Muscle of leg (tissue), 16 donors: ENCODE measurements around the gene FAM228A. TPM values are rescaled to one million over a fixed set of nuclear protein-coding genes. Genes with fewer than 3 reads are reported as not detected.
A peak's percentile ranks its signal among the peaks of the same experiment; 100 is the strongest.
"Not testable (repeated sequence)": the region's sequence is repeated elsewhere in the genome, so short reads cannot be mapped to it uniquely, and the experiment has no call there.

Source experiments
- DNase-seq: peaks from one replicate; pipeline ENCODE4 v3.0.0; 2013
- H3K27ac ChIP-seq: one replicate; pipeline ENCODE4 v1.5.1; 2013; ENCODE audit warnings: mild to moderate bottlenecking, low read length, control low read depth
- H3K27me3 ChIP-seq: one replicate; pipeline ENCODE4 v1.6.1; 2013; ENCODE audit warnings: low read length; ENCODE audit not compliant: control insufficient read depth, insufficient read depth
- H3K36me3 ChIP-seq: one replicate; pipeline ENCODE4 v1.6.1; 2013; ENCODE audit warnings: low read length; ENCODE audit not compliant: control insufficient read depth, insufficient read depth
- H3K4me1 ChIP-seq: one replicate; pipeline ENCODE4 v1.6.1; 2013; ENCODE audit warnings: low read length; ENCODE audit not compliant: control insufficient read depth, insufficient read depth
- H3K4me3 ChIP-seq: one replicate; pipeline ENCODE4 v1.5.1; 2013; ENCODE audit warnings: low read length, control low read depth
- H3K9me3 ChIP-seq: replicated peaks from 2 replicates; pipeline ENCODE4 v1.6.1; 2013; ENCODE audit warnings: low read depth, low read length; ENCODE audit not compliant: control insufficient read depth
- WGBS: methylation state at CpG from one replicate; pipeline ENCODE4 v1.1.5; 2013; ENCODE audit warnings: missing lambda C conversion rate; ENCODE audit not compliant: insufficient coverage; 5-methylcytosine and 5-hydroxymethylcytosine counted together
- long read RNA-seq, 11 donors: transcript quantifications; one replicate each; lab custom pipeline, GENCODE V29; 2026
- polyA plus RNA-seq, 8 donors: library from polyadenylated mRNA; unstranded; fragments of 120-200 nt; gene quantifications; one replicate each; pipeline versions ENCODE4 v1.2.1 to v1.2.3, GENCODE V29; 2013; ENCODE audit warnings: inconsistent platforms in 1 of 8, low replicate concordance in 1 of 8; ENCODE audit not compliant: insufficient read length in 8 of 8, insufficient read depth in 1 of 8
- total RNA-seq: library from RNA; stranded (reverse); fragments of 120-200 nt; gene quantifications from one replicate; pipeline ENCODE4 v1.2.4, GENCODE V29; 2013

Gene FAM228A
- 0.22 TPM for total RNA-seq
- 1 to 10 TPM in 1 of 8 donors, under 1 TPM in 6, not detected in 1; 0.13 to 1.0 (median 0.47) TPM for polyA plus RNA-seq
- long read RNA-seq, donor 1 = 0 reads
- long read RNA-seq, donor 2 = 0 reads
- long read RNA-seq, donor 3 = 0 reads
- long read RNA-seq, donor 4 = 0 reads
- long read RNA-seq, donor 5 = 0 reads
- long read RNA-seq, donor 6, partial matches to known transcripts = 0 of 1 reads
- long read RNA-seq, donor 6, other reads (novel, unspliced or antisense) = 0 of 1 reads
- long read RNA-seq, donor 7 = 0 reads
- long read RNA-seq, donor 8 = 0 reads
- long read RNA-seq, donor 9, partial matches to known transcripts = 0 of 1 reads
- long read RNA-seq, donor 9, other reads (novel, unspliced or antisense) = 0 of 1 reads
- long read RNA-seq, donor 10 = 0 reads
- long read RNA-seq, donor 11 = 0 reads

DNA sequence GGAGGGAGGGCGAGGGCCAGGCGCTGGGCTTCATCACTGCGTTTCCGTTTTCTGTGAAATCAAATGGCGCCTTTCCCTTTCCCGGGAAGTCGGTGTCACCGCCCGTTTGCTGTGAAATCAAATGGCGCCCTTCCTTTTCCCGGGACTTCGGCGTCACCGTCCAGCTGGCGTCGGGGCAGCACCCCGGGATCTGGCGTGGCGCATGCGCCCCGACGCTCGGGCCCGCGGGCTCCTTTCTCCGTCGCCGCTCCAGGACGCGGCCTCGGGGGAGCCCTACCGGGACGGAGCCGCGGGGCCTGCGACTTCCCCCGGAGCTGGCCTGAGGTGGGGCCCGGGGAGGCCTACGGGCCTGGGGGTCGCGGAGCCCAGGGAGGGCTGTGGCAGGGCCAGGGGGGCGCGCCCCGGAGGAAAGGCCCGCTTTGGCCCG lies at the start of gene FAM228A:
TSS of gene FAM228A (plus strand) at position 203 of the 427 bp plus-strand sequence. CDS start 428 bp downstream, outside the sequence.
- no peak within 1 kb of the TSS for H3K4me3 ChIP-seq
- H3K27ac ChIP-seq = no peak within 1 kb of the TSS
- H3K9me3 ChIP-seq = no peaks in the 10 kb centered on the region
- no peak for DNase-seq
- 39% methylated on average over 46 of the region's 46 CpGs for WGBS
- H3K4me1 ChIP-seq = no peaks in the 10 kb centered on the region
- no peaks in the 10 kb centered on the region for H3K27me3 ChIP-seq
- H3K36me3 ChIP-seq = no peaks in the 10 kb centered on the region

DNA sequence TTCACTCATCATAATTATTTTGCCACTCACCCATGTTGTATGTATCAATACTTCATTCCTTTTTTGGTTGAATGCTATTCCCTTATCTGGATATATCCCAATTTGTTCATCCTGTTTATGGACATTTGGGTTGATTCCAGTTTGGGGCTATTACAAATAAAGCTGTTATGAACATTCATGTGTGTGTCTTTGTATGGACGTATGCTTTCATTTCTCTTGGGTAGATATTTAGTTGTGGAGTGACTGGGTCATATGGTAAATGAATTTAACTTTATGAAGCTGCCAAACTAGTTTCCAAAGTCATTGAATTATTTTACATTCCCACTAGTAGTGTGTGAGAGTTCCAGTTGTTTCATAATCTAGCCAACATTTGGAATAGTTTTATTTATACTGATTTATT lies 48.9 kb upstream of the FAM228A start:
- no peaks in the 10 kb centered on the region for H3K27me3 ChIP-seq
- H3K4me3 ChIP-seq = no peak overlapping the region
- peak; percentile 91 for DNase-seq
- no CpG with 5 or more reads among the region's 1 CpG for WGBS
- peak overlapping the region; percentile 23 for H3K27ac ChIP-seq
- H3K4me1 ChIP-seq = peaks cover 25% of the 10 kb centered on the region
- H3K9me3 ChIP-seq = no peaks in the 10 kb centered on the region
- H3K36me3 ChIP-seq = no peaks in the 10 kb centered on the region

DNA sequence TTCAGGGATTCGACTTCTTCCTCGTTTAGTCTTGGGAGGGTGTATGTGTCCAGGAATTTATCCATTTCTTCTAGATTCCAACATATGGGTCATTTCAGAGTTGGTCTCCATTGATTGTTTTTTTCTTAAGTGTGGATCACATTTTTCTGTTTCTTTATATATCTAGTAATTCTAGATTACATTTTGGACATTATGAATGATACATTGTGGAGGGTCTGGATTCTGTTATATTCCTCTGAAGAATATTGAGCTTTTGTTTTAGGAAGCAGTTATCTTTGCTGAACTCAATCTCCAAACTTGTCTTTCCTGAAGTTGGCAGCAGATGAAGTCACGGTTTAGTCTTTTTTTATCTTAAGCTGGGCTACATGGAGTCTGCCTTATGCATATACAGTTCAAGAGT lies 42.3 kb upstream of the FAM228A start:
- Histone ChIP-seq H3K27me3 (no peaks in the 10 kb centered on the region), H3K9me3 (peaks cover 5% of the 10 kb centered on the region), H3K4me3 (no peak overlapping the region), H3K36me3 (no peaks in the 10 kb centered on the region), H3K4me1 (no peaks in the 10 kb centered on the region), H3K27ac (no peak overlapping the region)
- 100% methylated on average over 1 of the region's 3 CpGs for WGBS
- DNase-seq = no peak

DNA sequence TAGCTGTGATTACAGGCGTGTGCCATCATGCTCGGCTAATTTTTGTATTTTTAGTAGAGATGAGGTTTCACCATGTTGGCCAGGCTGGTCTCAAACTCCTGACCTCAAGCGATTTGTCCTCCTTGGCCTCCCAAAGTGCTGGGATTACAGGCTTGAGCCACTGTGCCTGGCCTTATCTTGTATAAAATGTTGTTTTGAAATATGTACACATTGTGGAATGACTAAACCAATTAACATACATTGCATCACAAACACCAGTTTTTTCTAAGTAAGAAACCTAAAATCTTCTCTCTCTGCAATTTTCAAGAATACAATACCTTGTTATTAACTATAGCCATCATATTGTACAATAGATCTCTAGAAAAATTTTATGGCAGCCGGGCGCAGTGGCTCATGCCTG lies 34.5 kb upstream of the FAM228A start:
- H3K4me3 ChIP-seq = not testable (repeated sequence)
- H3K36me3 ChIP-seq = peaks cover 12% of the 10 kb centered on the region

DNA sequence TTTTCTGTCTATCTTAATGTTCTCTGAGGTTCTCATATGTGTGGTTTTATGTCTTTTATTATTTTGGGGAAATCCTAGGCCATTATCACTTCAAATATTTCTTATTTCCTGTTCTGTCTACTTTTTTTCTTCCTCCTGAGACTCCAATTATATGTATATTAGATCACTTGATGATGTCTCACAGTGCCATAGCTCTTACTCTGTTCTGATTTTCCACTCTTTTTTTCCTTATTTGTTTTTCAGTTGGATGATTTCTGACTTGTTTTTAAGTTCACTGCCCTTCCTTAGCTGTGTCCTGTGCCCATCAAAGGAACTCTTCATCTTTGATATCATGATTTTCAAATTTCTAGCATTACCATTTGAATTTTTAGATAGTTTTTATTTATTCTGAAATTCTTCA lies 27.5 kb upstream of the FAM228A start:
- H3K4me3 ChIP-seq = no peak overlapping the region
- no peak for DNase-seq
- H3K27ac ChIP-seq = no peak overlapping the region
- H3K4me1 ChIP-seq = no peaks in the 10 kb centered on the region
- no peaks in the 10 kb centered on the region for H3K27me3 ChIP-seq
- peaks cover 19% of the 10 kb centered on the region for H3K36me3 ChIP-seq
- H3K9me3 ChIP-seq = peaks cover 13% of the 10 kb centered on the region

More for the DNA sequence above, 34.5 kb upstream of the FAM228A start:
- not testable (repeated sequence) for H3K9me3 ChIP-seq, H3K4me1 ChIP-seq, DNase-seq, H3K27me3 ChIP-seq, H3K27ac ChIP-seq
- 80% methylated on average over 1 of the region's 5 CpGs for WGBS

DNA sequence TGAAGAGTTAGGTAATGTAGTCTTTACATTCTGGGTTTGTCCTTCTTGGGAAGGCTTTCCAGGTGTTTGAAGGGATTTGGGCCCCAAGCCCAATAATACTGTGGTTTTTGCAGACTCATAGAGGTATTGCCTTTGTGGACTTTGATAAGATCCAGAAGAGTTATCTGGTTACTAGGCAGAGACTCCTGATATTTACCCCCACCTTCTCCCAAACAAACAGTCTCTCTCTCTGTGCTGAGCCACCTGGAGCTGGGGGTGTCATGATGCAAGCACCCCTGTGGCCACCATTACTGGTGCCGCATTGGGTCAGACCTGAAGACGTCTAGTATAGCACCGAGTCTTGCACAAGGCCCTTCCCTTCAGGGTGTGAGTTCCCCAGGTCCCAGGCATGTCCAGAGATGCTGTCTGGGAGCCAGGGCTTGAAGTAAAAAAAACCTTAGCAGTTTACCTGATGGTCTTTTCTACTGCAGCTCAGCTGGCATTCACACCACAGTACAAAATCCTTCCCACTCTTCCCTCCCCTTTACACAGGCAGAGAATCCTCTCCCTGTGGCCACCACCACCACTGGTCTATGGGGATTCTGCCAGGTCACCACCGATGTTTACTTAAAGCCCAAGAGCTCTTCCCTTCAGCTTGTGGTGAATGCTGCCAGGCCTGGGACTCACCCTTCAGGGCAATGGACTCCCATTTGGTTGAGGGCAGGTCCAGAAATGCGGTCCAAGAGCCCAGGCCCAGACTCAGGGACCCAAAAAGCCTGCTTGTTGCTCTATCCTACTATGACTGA lies 22.2 kb upstream of the FAM228A start:
- H3K4me1 ChIP-seq = no peaks in the 10 kb centered on the region
- DNase-seq = no peak
- H3K27me3 ChIP-seq = no peaks in the 10 kb centered on the region
- peaks cover 6% of the 10 kb centered on the region for H3K9me3 ChIP-seq
- WGBS = 85% methylated on average over 5 of the region's 5 CpGs
- no peak overlapping the region for H3K27ac ChIP-seq
- H3K4me3 ChIP-seq = no peak overlapping the region
- H3K36me3 ChIP-seq = peaks cover 13% of the 10 kb centered on the region

DNA sequence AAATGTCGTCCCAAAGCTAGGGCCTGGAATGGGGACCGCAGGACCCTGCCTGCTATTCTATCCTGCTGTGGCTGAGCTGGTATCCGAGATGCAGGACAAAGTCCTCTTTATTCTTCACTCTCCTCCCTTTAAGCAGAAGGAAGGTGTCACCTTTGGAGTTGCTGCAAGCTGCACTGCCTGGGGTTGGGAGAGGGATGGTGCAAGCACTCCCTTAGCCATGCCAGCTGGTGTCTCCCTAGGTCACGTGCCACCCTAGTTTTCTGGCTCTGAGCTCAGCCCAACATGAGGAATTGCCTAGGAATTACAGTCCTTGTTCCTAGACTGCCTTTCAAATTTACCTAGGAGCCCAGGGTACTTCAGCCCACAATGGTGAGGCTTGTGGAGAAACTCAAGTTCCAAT lies 21.4 kb upstream of the FAM228A start:
- no peaks in the 10 kb centered on the region for H3K4me1 ChIP-seq
- peaks cover 8% of the 10 kb centered on the region for H3K36me3 ChIP-seq
- H3K27ac ChIP-seq = no peak overlapping the region
- WGBS = 96% methylated on average over 2 of the region's 4 CpGs
- no peaks in the 10 kb centered on the region for H3K9me3 ChIP-seq
- no peak overlapping the region for H3K4me3 ChIP-seq
- DNase-seq = no peak
- no peaks in the 10 kb centered on the region for H3K27me3 ChIP-seq

DNA sequence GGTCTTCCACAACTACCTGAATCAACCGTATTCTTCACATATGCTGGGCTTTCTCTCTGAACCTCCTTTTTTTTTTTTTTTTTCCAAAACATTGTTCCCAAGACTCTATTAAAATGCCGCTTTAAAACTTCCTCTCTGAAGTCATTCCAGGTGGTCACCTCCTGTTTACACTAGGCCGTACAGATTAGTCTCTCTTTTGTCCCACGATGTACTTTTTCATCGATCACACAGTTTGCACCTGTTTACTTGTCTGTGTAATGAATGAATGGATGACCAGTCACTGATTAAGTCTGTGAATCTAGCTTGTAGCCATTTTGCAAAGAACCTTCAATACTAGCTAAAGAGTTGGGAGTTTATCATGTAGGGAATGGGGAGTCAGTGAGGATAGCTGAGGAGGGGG lies 16.7 kb upstream of the FAM228A start:
- Histone ChIP-seq H3K27me3 (no peaks in the 10 kb centered on the region), H3K9me3 (peaks cover 2% of the 10 kb centered on the region), H3K4me3 (no peak overlapping the region), H3K36me3 (peaks cover 5% of the 10 kb centered on the region), H3K4me1 (no peaks in the 10 kb centered on the region), H3K27ac (no peak overlapping the region)
- no peak for DNase-seq
- WGBS = no CpG with 5 or more reads among the region's 5 CpGs

DNA sequence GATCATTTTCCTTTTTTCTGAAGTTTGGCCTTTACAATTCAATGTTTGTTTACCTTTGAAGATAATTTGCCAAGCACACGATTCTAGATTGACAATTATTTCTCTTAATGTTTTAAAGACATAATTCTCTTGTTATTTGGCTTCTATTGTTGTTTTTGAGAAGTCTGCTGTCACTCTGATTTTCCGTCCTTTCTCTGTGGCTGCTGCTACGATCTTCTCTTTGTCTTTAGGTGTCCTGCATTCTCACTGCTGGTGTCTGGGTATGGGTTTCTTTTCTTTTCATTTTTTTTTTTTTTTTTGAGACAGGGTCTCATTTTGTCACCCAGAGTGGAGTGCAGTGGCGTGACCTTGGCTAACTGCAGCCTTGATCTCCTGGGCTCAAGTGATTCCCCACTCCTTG lies 15.1 kb upstream of the FAM228A start:
- no peak for DNase-seq
- no peaks in the 10 kb centered on the region for H3K4me1 ChIP-seq
- H3K36me3 ChIP-seq = peaks cover 4% of the 10 kb centered on the region
- peaks cover 2% of the 10 kb centered on the region for H3K9me3 ChIP-seq
- H3K27ac ChIP-seq = no peak overlapping the region
- H3K27me3 ChIP-seq = no peaks in the 10 kb centered on the region
- WGBS = no CpG with 5 or more reads among the region's 4 CpGs
- H3K4me3 ChIP-seq = no peak overlapping the region

DNA sequence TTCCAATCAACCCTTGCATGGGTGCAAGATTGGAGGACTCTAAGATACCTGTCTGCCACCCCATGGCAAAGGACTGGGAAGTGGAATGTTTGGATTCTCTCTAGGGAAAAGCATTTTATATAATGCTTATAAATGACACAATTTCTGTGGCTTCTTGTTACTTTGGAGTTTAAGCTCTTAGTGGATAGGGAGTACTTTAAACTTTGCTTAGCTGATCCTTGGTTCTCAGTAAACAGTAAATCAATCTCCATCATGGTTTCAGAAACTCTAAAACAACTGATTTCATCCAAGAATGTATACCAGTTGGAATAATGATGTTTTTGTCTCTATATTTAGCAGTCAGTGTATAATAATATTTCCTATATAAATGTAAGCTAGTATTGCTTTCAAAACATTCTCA lies 14.1 kb upstream of the FAM228A start:
- Histone ChIP-seq H3K4me3 (no peak overlapping the region), H3K36me3 (peaks cover 4% of the 10 kb centered on the region), H3K27ac (no peak overlapping the region), H3K9me3 (peaks cover 2% of the 10 kb centered on the region), H3K27me3 (no peaks in the 10 kb centered on the region), H3K4me1 (no peaks in the 10 kb centered on the region)
- no peak for DNase-seq
